ENCODE measurements around the gene CDH13. TPM values are rescaled to one million over a fixed set of nuclear protein-coding genes. Genes with fewer than 3 reads are reported as not detected.

The CDH13 gene
- total RNA-seq, 1 experiment from 2014 or later = 62.5 TPM

DNA sequence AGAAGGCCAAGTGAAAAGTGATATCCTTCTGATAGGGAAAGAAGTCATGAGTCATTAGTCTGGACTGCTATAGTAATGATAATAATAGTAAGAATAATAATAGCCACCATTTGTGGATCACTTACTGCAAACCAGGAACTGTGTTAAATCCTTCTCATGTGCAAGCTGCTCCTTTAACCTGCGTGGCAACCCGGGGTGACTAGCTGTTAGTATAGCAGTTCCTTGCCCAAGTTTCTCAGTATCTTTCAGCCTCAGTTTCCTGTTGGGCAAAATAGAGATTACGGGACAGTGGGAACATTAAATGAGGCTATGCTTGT lies 129.5 kb downstream of the CDH13 start:
- Histone ChIP-seq H3K4me3 (no peak overlapping the region), H3K36me3 (no peaks in the 10 kb centered on the region), H3K27me3 (replicated peaks) (no peaks in the 10 kb centered on the region), H3K9me3 (replicated peaks) (no peaks in the 10 kb centered on the region), H3K27ac (no peak overlapping the region), H3K4me1 (replicated peaks) (peaks cover 13% of the 10 kb centered on the region)
- no peak for DNase-seq (ENCODE audit: low read depth in 1 of 2, low spot score in 2 of 2)

DNA sequence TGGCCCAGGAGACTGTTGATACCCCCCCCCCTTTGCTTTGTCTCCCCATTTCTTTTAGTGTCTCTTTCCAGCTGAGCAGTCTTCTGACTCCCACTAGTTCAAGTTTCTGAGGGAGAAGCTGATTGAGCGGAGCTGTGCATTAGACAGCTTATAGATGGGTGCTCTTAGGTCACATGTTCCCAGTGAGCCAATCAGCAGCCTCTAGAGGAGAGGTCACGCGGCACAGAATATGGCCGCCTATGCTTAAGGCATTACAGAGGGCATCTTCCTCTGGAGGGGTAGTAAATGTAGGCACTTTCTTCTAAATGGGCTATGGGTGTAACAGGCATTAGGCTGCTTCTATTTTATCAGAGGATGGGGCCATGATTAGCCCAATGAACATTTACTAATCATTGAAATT lies 131.6 kb downstream of the CDH13 start:
- H3K27me3 ChIP-seq (replicated peaks) = no peaks in the 10 kb centered on the region
- H3K27ac ChIP-seq = no peak overlapping the region
- peaks cover 16% of the 10 kb centered on the region for H3K4me1 ChIP-seq (replicated peaks)
- no peak for DNase-seq (ENCODE audit: low read depth in 1 of 2, low spot score in 2 of 2)
- no peaks in the 10 kb centered on the region for H3K9me3 ChIP-seq (replicated peaks)
- no peaks in the 10 kb centered on the region for H3K36me3 ChIP-seq
- no peak overlapping the region for H3K4me3 ChIP-seq

- Histone ChIP-seq H3K27ac (no peak overlapping the region), H3K27me3 (replicated peaks) (no peaks in the 10 kb centered on the region), H3K4me1 (replicated peaks) (peaks cover 16% of the 10 kb centered on the region), H3K4me3 (no peak overlapping the region), H3K9me3 (replicated peaks) (no peaks in the 10 kb centered on the region), H3K36me3 (no peaks in the 10 kb centered on the region)
- no peak for DNase-seq (ENCODE audit: low read depth in 1 of 2, low spot score in 2 of 2)
Observed at GRCh38 chr16:82758904-82759303, 132.1 kb downstream of the CDH13 start.

GRCh38 chr16:82761236-82761635 lies 134.5 kb downstream of the CDH13 start:
- H3K4me3 ChIP-seq = no peak overlapping the region
- peaks cover 9% of the 10 kb centered on the region for H3K4me1 ChIP-seq (replicated peaks)
- no peaks in the 10 kb centered on the region for H3K9me3 ChIP-seq (replicated peaks)
- no peaks in the 10 kb centered on the region for H3K27me3 ChIP-seq (replicated peaks)
- no peak overlapping the region for H3K27ac ChIP-seq
- no peaks in the 10 kb centered on the region for H3K36me3 ChIP-seq
- DNase-seq (ENCODE audit: low read depth in 1 of 2, low spot score in 2 of 2) = no peak

DNA sequence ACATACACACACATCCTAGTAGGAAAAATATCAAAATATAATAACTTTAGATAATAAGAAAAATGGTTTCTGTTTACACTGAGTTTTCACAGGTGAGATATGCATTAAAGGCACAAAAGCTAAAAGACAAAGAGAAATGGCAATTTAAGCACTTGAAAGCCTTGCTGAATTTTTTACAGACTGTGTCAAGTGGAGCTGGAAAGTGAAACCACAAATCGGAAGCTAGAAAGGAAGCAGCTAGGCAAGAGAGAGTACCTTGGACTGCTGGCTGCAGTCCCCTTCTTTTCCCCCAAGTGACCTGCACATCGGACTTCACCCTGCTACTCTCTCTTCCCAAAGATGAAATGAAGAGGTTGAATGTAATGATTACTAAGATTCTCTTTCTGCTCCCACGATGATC lies 135.1 kb downstream of the CDH13 start:
- H3K4me1 ChIP-seq (replicated peaks) = peaks cover 6% of the 10 kb centered on the region
- H3K9me3 ChIP-seq (replicated peaks) = no peaks in the 10 kb centered on the region
- no peaks in the 10 kb centered on the region for H3K27me3 ChIP-seq (replicated peaks)
- no peak for DNase-seq (ENCODE audit: low read depth in 1 of 2, low spot score in 2 of 2)
- H3K36me3 ChIP-seq = no peaks in the 10 kb centered on the region
- H3K27ac ChIP-seq = no peak overlapping the region
- H3K4me3 ChIP-seq = no peak overlapping the region

DNA sequence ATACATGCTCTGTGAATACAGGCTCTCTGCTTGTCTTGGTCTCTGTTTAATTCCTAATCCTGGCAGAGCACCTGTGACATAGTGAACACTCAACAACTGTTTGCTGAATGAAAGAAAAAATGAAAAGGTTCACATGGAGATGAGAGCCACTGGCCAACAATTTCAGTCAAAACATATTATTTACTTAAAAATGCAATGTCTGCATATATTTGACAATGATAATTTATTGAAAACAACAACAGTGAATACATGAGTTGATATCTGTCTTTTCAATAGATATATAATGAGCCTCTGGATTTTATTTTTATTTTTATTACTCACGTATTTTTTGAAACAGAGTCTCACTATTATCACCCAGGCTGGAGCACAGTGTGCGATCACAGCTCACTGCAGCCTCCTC lies 136.6 kb downstream of the CDH13 start:
- no peaks in the 10 kb centered on the region for H3K27me3 ChIP-seq (replicated peaks)
- no peaks in the 10 kb centered on the region for H3K36me3 ChIP-seq
- DNase-seq (ENCODE audit: low read depth in 1 of 2, low spot score in 2 of 2) = no peak
- no peak overlapping the region for H3K27ac ChIP-seq
- H3K9me3 ChIP-seq (replicated peaks) = no peaks in the 10 kb centered on the region
- no peak overlapping the region for H3K4me3 ChIP-seq
- peaks cover 6% of the 10 kb centered on the region for H3K4me1 ChIP-seq (replicated peaks)

DNA sequence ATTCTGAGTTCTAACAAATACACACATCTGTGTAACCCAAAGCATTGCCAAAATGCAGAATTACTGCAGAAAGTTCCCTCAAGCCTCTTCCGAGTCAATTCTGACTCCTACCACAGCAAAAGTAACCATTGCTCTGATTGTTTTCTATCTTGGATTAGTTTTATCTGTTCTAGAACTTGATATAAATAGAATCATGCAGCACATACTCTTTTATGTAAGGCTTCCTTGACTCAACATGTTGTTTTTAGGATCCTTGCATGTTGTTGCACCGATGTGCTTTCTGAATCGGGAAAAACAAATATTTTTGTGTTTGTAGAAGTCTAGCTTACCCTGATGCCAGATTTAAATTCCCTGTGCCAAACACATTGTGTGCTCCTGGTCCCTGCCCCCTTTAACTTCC lies 140.4 kb downstream of the CDH13 start:
- Histone ChIP-seq H3K27ac (no peak overlapping the region), H3K27me3 (replicated peaks) (no peaks in the 10 kb centered on the region), H3K4me3 (no peak overlapping the region), H3K4me1 (replicated peaks) (no peaks in the 10 kb centered on the region), H3K36me3 (no peaks in the 10 kb centered on the region), H3K9me3 (replicated peaks) (no peaks in the 10 kb centered on the region)
- DNase-seq (ENCODE audit: low read depth in 1 of 2, low spot score in 2 of 2) = no peak

DNA sequence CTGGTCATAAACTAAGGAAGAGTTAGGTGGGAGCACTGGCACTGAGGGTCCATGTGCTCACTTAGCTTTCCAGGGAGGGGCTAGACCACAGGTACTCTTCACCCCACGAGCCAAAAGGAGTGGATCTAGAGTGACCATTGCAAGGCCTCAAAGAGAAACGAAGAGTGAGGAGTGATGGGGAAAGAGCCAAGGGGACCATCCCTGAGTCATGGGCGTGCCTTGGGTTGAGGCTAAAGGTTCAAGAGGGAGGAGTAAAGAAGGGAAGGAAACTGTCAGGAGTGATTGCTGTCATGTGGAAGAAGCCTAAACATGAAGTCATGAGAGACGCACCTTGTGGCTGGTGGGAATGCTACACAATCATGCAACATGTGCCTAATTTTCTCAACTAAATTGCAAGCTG lies 141.0 kb downstream of the CDH13 start:
- no peak for DNase-seq (ENCODE audit: low read depth in 1 of 2, low spot score in 2 of 2)
- Histone ChIP-seq H3K4me3 (no peak overlapping the region), H3K27me3 (replicated peaks) (no peaks in the 10 kb centered on the region), H3K4me1 (replicated peaks) (no peaks in the 10 kb centered on the region), H3K9me3 (replicated peaks) (no peaks in the 10 kb centered on the region), H3K27ac (no peak overlapping the region), H3K36me3 (no peaks in the 10 kb centered on the region)

- H3K27ac ChIP-seq = no peak overlapping the region
- no peaks in the 10 kb centered on the region for H3K9me3 ChIP-seq (replicated peaks)
- no peaks in the 10 kb centered on the region for H3K27me3 ChIP-seq (replicated peaks)
- H3K36me3 ChIP-seq = no peaks in the 10 kb centered on the region
- H3K4me1 ChIP-seq (replicated peaks) = no peaks in the 10 kb centered on the region
- H3K4me3 ChIP-seq = no peak overlapping the region
- DNase-seq (ENCODE audit: low read depth in 1 of 2, low spot score in 2 of 2) = no peak
Observed at GRCh38 chr16:82769845-82770244, 143.1 kb downstream of the CDH13 start.

- Histone ChIP-seq H3K4me3 (no peak overlapping the region), H3K9me3 (replicated peaks) (no peaks in the 10 kb centered on the region), H3K27me3 (replicated peaks) (no peaks in the 10 kb centered on the region), H3K36me3 (no peaks in the 10 kb centered on the region), H3K27ac (no peak overlapping the region), H3K4me1 (replicated peaks) (no peaks in the 10 kb centered on the region)
- no peak for DNase-seq (ENCODE audit: low read depth in 1 of 2, low spot score in 2 of 2)
Observed at GRCh38 chr16:82772215-82772614, 145.4 kb downstream of the CDH13 start.

DNA sequence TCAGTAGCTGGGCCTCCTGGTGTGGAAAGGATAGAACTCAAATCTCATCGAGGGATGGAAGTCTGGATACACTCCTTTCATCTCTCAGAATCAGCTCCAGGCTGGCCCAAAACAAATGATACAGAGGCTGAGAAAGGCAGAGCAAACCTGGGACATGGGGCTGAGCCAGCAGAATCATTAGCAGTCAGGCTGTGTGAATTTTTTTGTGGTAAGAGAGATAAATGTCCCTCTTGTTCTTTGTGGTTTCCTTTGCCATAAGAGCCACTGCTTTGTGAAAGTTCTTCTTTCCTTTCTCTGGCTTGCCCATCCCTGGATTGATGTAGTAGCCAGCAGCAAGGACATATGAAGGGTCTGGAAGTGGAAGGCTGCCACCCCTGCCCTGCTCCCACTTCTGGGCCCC lies 146.2 kb downstream of the CDH13 start:
- Histone ChIP-seq H3K27ac (no peak overlapping the region), H3K9me3 (replicated peaks) (no peaks in the 10 kb centered on the region), H3K36me3 (no peaks in the 10 kb centered on the region), H3K4me1 (replicated peaks) (no peaks in the 10 kb centered on the region), H3K4me3 (no peak overlapping the region), H3K27me3 (replicated peaks) (no peaks in the 10 kb centered on the region)
- no peak for DNase-seq (ENCODE audit: low read depth in 1 of 2, low spot score in 2 of 2)

DNA sequence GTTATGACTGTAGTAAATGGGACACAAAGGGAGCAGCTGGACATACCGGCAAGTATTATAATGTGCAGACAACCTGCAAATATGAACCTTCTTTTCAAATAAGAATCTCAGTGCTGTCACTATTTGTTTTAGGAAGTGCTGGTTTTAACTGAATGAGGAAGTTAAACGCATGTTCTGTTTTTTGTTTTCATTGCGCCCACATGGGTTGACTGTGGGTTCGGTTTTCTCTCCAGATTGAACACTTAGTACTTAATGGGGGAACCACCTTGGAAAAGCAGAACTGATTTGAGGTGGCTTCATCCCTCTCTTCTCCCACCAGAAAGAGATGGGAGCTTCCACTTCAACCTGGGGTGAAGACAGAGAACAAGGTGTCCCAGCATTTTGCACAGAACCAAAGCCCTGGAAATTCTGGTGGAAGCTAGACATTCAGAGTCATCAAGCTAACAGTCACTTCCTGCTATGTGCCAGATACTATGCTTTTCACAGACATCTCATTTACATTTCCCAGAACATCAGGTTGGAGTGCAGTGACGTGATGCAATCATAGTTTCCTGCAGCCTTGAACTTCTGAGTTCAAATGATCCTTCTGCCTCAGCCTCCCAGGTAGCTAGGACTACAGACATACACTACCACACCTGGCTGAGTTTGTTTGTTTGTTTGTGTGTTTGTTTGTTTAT lies 149.8 kb downstream of the CDH13 start:
- H3K27me3 ChIP-seq (replicated peaks) = no peaks in the 10 kb centered on the region
- no peak overlapping the region for H3K27ac ChIP-seq
- peaks cover 4% of the 10 kb centered on the region; the same call in 1 of the 2 replicates for H3K4me1 ChIP-seq (replicated peaks)
- H3K4me3 ChIP-seq = no peak overlapping the region
- H3K9me3 ChIP-seq (replicated peaks) = no peaks in the 10 kb centered on the region
- DNase-seq (ENCODE audit: low read depth in 1 of 2, low spot score in 2 of 2) = no peak
- no peaks in the 10 kb centered on the region for H3K36me3 ChIP-seq

GRCh38 chr16:82782715-82783251 lies 156.0 kb downstream of the CDH13 start:
- Histone ChIP-seq H3K36me3 (no peaks in the 10 kb centered on the region), H3K4me1 (replicated peaks) (peaks cover 16% of the 10 kb centered on the region), H3K9me3 (replicated peaks) (no peaks in the 10 kb centered on the region), H3K27ac (no peak overlapping the region), H3K4me3 (no peak overlapping the region), H3K27me3 (replicated peaks) (no peaks in the 10 kb centered on the region)
- DNase-seq (ENCODE audit: low read depth in 1 of 2, low spot score in 2 of 2) = no peak

DNA sequence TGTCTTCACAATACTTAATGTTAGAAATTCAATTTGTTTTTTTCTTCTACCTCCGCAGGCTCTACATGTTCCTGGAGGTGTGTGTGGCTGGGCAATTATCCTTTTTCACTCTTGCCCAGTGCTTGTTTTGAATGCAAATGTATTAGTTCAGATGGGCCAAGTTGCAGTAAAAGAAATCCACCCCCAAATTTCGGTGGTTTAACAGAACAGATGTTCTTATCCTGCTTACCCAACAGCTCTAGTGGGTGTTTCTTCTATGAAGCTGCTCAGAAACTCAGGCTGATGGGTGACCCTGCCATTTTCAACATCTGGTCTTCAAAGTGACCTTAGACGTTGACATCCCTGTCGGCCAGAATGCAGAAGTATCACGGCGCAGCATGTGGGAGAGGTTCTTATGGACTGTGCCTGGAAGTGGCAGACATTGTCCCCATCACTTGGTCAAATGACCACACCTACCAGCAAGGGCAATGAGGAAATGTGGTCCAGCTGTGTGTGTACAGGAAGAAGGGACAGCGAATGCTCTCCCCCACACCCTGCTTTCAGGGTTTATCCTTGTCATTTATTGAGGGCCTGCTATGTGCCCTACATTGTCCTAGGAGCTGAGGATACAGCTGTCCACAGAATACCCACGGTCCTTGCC lies 157.3 kb downstream of the CDH13 start:
- peaks cover 3% of the 10 kb centered on the region for H3K36me3 ChIP-seq
- no peaks in the 10 kb centered on the region for H3K27me3 ChIP-seq (replicated peaks)
- DNase-seq (ENCODE audit: low read depth in 1 of 2, low spot score in 2 of 2) = no peak
- H3K4me3 ChIP-seq = no peak overlapping the region
- peaks cover 16% of the 10 kb centered on the region for H3K4me1 ChIP-seq (replicated peaks)
- no peaks in the 10 kb centered on the region for H3K9me3 ChIP-seq (replicated peaks)
- no peak overlapping the region for H3K27ac ChIP-seq

DNA sequence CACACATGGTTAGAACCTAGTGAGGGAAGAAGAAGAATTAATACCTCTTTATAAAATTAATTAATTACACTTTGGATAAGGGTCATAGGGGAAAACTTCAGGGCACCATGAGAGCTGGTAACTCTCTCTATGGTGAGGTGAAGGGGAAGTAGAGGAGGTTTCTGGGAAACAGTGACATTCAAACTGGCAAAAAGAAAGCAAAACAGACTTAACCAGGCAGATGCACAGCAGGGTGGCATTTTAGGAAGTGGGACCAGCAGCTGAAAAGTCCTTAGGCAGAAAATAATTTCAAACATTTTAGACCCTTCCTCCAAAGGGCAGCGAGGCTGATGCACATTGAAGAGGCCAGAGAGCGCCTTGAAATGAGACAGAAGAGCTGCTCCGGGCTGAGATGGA lies 157.8 kb downstream of the CDH13 start:
- Histone ChIP-seq H3K27ac (no peak overlapping the region), H3K4me3 (no peak overlapping the region), H3K27me3 (replicated peaks) (no peaks in the 10 kb centered on the region), H3K36me3 (peaks cover 3% of the 10 kb centered on the region), H3K4me1 (replicated peaks) (peaks cover 16% of the 10 kb centered on the region), H3K9me3 (replicated peaks) (no peaks in the 10 kb centered on the region)
- no peak for DNase-seq (ENCODE audit: low read depth in 1 of 2, low spot score in 2 of 2)

Data from SJSA1 (cell line).